ENCODE measurements around the gene NEB.

Gene NEB

DNA sequence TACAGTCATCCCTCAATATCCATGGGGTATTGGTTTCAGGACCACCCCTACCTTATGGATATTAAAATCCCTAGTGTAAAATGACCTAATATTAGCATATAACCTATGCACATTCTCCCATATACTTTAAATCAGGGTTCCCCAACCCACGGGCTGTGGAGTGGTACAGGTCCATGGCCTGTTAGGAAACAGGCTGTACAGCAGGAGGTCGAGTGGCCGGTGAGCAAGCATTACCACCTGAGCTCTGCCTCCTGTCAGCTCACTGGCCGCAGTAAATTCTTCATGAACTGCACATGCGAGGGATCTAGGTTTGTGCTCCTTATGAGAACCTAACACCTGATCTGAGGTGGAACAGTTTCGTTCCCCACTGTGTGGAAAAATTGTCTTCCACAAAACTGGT is 250.7 kb downstream of the NEB start:
- TF ChIP-seq RAD21 (IDR thresholded peaks at IDR 0.05; ENCODE audit: low read depth): no peak
- no peak for TF ChIP-seq TCF12 (IDR thresholded peaks at IDR 0.05; ENCODE audit: low read depth)
- TF ChIP-seq, protein P1, sequence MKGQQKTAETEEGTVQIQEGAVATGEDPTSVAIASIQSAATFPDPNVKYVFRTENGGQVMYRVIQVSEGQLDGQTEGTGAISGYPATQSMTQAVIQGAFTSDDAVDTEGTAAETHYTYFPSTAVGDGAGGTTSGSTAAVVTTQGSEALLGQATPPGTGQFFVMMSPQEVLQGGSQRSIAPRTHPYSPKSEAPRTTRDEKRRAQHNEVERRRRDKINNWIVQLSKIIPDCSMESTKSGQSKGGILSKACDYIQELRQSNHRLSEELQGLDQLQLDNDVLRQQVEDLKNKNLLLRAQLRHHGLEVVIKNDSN (IDR thresholded peaks at IDR 0.05): no peak
- TF ChIP-seq YY1 (IDR thresholded peaks at IDR 0.05; ENCODE audit: low read depth): no peak
- TF ChIP-seq, protein P2, sequence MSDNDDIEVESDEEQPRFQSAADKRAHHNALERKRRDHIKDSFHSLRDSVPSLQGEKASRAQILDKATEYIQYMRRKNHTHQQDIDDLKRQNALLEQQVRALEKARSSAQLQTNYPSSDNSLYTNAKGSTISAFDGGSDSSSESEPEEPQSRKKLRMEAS (IDR thresholded peaks at IDR 0.05): no peak
- TF ChIP-seq TAF1 (IDR thresholded peaks at IDR 0.05; ENCODE audit: low read depth): no peak
- no peak for TF ChIP-seq EP300 (IDR thresholded peaks at IDR 0.05; ENCODE audit: borderline replicate concordance)
- TF ChIP-seq CREB1 (IDR thresholded peaks at IDR 0.05; ENCODE audit: low read depth): no peak
- no peak for TF ChIP-seq EGR1 (IDR thresholded peaks at IDR 0.05)
- TF ChIP-seq ZBTB7A (IDR thresholded peaks at IDR 0.05; ENCODE audit: low read depth): no peak
- TF ChIP-seq TEAD4 (IDR thresholded peaks at IDR 0.05): no peak
- no peak for TF ChIP-seq NFIC (IDR thresholded peaks at IDR 0.05)
- no peak for TF ChIP-seq CEBPB (IDR thresholded peaks at IDR 0.05)
- no peak for TF ChIP-seq FOXM1 (IDR thresholded peaks at IDR 0.05; ENCODE audit: borderline replicate concordance, low read depth)
- TF ChIP-seq, protein P3, sequence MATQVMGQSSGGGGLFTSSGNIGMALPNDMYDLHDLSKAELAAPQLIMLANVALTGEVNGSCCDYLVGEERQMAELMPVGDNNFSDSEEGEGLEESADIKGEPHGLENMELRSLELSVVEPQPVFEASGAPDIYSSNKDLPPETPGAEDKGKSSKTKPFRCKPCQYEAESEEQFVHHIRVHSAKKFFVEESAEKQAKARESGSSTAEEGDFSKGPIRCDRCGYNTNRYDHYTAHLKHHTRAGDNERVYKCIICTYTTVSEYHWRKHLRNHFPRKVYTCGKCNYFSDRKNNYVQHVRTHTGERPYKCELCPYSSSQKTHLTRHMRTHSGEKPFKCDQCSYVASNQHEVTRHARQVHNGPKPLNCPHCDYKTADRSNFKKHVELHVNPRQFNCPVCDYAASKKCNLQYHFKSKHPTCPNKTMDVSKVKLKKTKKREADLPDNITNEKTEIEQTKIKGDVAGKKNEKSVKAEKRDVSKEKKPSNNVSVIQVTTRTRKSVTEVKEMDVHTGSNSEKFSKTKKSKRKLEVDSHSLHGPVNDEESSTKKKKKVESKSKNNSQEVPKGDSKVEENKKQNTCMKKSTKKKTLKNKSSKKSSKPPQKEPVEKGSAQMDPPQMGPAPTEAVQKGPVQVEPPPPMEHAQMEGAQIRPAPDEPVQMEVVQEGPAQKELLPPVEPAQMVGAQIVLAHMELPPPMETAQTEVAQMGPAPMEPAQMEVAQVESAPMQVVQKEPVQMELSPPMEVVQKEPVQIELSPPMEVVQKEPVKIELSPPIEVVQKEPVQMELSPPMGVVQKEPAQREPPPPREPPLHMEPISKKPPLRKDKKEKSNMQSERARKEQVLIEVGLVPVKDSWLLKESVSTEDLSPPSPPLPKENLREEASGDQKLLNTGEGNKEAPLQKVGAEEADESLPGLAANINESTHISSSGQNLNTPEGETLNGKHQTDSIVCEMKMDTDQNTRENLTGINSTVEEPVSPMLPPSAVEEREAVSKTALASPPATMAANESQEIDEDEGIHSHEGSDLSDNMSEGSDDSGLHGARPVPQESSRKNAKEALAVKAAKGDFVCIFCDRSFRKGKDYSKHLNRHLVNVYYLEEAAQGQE (IDR thresholded peaks at IDR 0.05; ENCODE audit: low read depth): no peak

DNA sequence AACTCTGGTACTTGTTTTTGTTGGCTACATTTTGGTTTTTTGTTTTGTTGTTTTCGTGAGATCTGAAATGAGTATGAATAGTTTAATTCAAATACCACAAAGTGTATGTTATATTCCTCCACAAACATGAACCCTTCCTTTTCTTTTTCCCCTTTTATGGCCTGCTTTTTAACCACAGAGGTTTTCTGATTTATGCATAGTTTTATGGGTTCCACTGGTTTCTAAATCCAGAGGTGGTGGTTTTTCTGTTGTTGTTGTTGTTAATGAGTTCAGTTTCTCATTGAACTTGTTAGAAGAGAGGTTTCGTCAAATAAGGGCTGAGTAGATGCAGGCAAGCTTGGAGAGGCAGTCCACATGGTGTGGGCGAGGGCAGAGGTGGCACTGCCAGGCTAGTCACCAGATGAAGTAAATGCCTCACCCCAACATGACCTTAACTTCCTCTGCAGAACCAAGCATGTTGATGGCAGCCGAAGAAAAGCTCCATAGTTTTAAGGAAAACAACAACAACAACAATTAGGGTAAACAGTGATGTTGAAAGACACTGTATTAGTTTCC is 252.0 kb downstream of the NEB start:
- TF ChIP-seq EP300 (IDR thresholded peaks at IDR 0.05; ENCODE audit: borderline replicate concordance) (no peak), ZBTB7A (IDR thresholded peaks at IDR 0.05; ENCODE audit: low read depth) (no peak), TEAD4 (IDR thresholded peaks at IDR 0.05) (no peak), CEBPB (IDR thresholded peaks at IDR 0.05) (no peak), NFIC (IDR thresholded peaks at IDR 0.05) (no peak), TCF12 (IDR thresholded peaks at IDR 0.05; ENCODE audit: low read depth) (no peak), FOXM1 (IDR thresholded peaks at IDR 0.05; ENCODE audit: borderline replicate concordance, low read depth) (no peak)
- TF ChIP-seq, protein P3 (IDR thresholded peaks at IDR 0.05; ENCODE audit: low read depth): no peak

DNA sequence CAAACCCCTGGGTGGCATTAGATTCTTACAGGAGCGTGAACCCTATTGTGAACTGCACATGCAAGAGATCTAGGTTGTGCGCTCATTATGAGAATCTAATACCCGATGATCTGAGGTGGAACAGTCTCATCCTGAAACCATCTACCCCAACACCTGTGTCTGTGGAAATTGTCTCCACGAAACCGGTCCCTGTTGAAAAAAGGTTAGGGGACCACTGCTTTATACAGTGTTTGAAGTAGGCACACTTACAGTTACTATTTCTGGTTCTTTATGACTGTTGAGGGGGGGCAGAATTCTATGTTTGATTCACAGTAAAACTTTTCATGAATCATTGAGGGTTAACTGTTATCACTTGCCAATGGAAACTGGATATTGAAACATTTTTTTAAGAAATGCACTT is 252.5 kb downstream of the NEB start:
- no peak for TF ChIP-seq NFIC (IDR thresholded peaks at IDR 0.05)
- TF ChIP-seq, protein P3 (IDR thresholded peaks at IDR 0.05; ENCODE audit: low read depth): no peak
- TF ChIP-seq EP300 (IDR thresholded peaks at IDR 0.05; ENCODE audit: borderline replicate concordance): no peak
- TF ChIP-seq TAF1 (IDR thresholded peaks at IDR 0.05; ENCODE audit: low read depth): no peak
- no peak for TF ChIP-seq CREB1 (IDR thresholded peaks at IDR 0.05; ENCODE audit: low read depth)
- TF ChIP-seq EGR1 (IDR thresholded peaks at IDR 0.05): no peak
- TF ChIP-seq, protein P1 (IDR thresholded peaks at IDR 0.05): no peak
- TF ChIP-seq, protein P2 (IDR thresholded peaks at IDR 0.05): no peak
- TF ChIP-seq YY1 (IDR thresholded peaks at IDR 0.05; ENCODE audit: low read depth): no peak
- TF ChIP-seq TEAD4 (IDR thresholded peaks at IDR 0.05): no peak
- TF ChIP-seq CEBPB (IDR thresholded peaks at IDR 0.05): no peak
- TF ChIP-seq FOXM1 (IDR thresholded peaks at IDR 0.05; ENCODE audit: borderline replicate concordance, low read depth): no peak
- no peak for TF ChIP-seq RAD21 (IDR thresholded peaks at IDR 0.05; ENCODE audit: low read depth)
- no peak for TF ChIP-seq TCF12 (IDR thresholded peaks at IDR 0.05; ENCODE audit: low read depth)
- no peak for TF ChIP-seq ZBTB7A (IDR thresholded peaks at IDR 0.05; ENCODE audit: low read depth)

DNA sequence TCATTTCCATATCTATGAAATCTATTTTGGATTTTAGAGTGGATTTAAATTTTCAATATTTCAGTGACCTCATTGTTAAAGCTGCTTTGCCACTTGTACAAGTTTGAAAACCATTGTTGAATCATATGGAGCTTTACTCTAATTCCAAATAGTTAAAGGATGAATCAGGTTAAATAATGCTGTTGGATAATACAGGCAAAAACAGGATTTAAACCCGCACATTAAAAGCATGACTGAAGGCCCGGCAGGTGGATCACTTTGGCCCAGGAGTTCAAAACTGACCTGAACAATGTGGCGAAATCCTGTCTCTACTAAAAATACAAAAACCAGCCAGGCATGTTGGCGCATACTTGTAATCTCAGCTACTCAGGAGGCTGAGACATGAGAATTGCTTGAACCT is 256.3 kb downstream of the NEB start:
- TF ChIP-seq YY1 (IDR thresholded peaks at IDR 0.05; ENCODE audit: low read depth): no peak
- TF ChIP-seq EP300 (IDR thresholded peaks at IDR 0.05; ENCODE audit: borderline replicate concordance): no peak
- TF ChIP-seq, protein P3 (IDR thresholded peaks at IDR 0.05; ENCODE audit: low read depth): no peak
- TF ChIP-seq NFIC (IDR thresholded peaks at IDR 0.05): no peak
- no peak for TF ChIP-seq RAD21 (IDR thresholded peaks at IDR 0.05; ENCODE audit: low read depth)
- TF ChIP-seq TCF12 (IDR thresholded peaks at IDR 0.05; ENCODE audit: low read depth): no peak
- TF ChIP-seq ZBTB7A (IDR thresholded peaks at IDR 0.05; ENCODE audit: low read depth): no peak
- TF ChIP-seq CREB1 (IDR thresholded peaks at IDR 0.05; ENCODE audit: low read depth): no peak
- TF ChIP-seq, protein P2 (IDR thresholded peaks at IDR 0.05): no peak
- TF ChIP-seq, protein P1 (IDR thresholded peaks at IDR 0.05): no peak
- no peak for TF ChIP-seq EGR1 (IDR thresholded peaks at IDR 0.05)
- TF ChIP-seq CEBPB (IDR thresholded peaks at IDR 0.05): no peak
- TF ChIP-seq FOXM1 (IDR thresholded peaks at IDR 0.05; ENCODE audit: borderline replicate concordance, low read depth): no peak
- TF ChIP-seq TEAD4 (IDR thresholded peaks at IDR 0.05): no peak

Data from Ishikawa (cell line).